Stimulated activated naive CD4-positive, alpha-beta T cell treated with Interleukin-2 at 50 U/mL for 16 hours (primary cell): ENCODE results near the gene LRRC2.
"Not testable (repeated sequence)": the region's sequence is repeated elsewhere in the genome, so short reads cannot be mapped to it uniquely, and the experiment has no call there.

Experiments used
- DNase-seq: peaks from one replicate; lab custom pipeline; 2025; lab: John Stamatoyannopoulos, UW

LRRC2 gene

DNA sequence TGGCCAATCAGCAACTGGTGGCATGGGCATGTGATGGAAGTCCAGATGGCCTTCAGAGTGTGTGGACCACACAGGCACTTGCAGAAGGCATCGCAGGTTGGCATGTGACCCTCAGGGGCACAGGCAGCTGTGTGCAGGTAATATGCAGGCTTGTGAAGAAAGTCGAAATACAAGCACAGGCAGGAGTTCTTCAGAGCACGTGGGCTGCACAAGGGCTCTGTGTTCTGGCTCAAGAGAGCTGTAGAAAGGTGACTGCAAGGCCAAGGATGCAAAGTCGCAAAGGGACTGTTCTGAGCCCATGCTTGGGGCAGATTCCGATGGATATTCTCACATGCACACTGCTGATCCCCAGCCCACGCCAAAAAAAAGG lies 8.3 kb downstream of the LRRC2 start:
- DNase-seq: no peak

GRCh38 chr3:46553154-46553553 lies 12.9 kb downstream of the LRRC2 start:
- DNase-seq: no peak

DNA sequence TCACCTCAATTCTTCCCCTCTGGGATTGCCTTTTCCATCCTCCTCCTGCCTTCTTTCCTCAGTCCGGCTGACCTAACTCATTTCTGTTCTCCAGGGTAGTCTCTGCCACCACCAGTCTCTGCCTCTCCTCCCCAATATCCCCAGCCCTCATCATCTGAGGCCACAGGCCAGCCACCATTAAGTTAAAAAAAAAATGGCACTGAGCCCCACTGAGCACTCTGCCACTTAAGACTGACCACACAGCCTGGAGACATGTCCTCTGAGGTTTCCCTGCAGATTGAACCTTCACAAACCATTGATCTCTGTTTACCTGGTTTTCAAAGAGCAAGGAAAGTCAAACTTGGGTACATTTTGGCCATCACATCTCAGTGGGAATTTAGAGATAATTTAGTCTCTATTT lies 13.6 kb downstream of the LRRC2 start:
- DNase-seq: no peak

- no peak for DNase-seq
Measured at GRCh38 chr3:46551615-46552014, 14.5 kb downstream of the LRRC2 start.

- no peak for DNase-seq
Measured at GRCh38 chr3:46549989-46550388, 16.1 kb downstream of the LRRC2 start.

GRCh38 chr3:46549408-46549904 lies 16.6 kb downstream of the LRRC2 start:
- DNase-seq: no peak

GRCh38 chr3:46548611-46549010 lies 17.5 kb downstream of the LRRC2 start:
- not testable (repeated sequence) for DNase-seq

GRCh38 chr3:46546896-46547440 lies 19.1 kb downstream of the LRRC2 start:
- no peak for DNase-seq

DNA sequence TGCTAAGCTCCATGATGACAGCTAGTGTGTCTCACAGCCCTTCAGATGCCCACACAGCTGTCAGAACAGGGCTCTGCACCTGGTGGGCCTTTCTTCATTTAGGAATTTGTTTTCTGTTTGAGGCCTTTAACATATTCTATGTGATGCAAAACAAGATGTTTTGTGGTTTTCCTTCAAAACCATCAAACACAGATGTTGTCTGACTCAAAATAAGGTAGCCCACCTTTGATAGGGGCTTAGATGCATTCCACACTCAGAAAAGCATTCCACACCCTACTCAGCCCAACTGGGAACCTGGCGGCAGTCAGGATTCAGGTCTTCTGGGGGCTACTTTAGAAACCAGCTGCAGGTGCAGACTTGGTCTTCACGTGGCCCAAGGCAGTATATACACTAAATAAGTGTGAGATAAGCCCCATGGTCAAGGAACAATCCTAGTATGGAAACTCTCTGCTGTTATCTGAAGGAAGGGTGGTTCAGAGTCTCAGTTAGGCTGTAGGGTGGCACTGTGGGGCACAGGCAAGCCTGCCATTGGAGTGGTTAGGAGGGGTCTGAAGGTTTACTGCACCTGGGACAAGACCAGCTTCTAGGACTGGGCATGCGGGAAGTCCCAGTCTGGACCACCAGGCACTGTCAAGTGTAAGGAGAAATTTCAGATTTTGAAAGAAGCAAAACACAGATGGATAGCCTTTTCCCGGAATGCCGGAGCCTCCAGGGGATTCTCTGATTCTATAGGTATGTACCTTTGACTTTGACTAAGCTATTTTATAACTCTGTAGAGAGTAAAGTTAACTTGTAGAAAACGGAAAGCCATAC lies 20.1 kb downstream of the LRRC2 start:
- DNase-seq: no peak

DNA sequence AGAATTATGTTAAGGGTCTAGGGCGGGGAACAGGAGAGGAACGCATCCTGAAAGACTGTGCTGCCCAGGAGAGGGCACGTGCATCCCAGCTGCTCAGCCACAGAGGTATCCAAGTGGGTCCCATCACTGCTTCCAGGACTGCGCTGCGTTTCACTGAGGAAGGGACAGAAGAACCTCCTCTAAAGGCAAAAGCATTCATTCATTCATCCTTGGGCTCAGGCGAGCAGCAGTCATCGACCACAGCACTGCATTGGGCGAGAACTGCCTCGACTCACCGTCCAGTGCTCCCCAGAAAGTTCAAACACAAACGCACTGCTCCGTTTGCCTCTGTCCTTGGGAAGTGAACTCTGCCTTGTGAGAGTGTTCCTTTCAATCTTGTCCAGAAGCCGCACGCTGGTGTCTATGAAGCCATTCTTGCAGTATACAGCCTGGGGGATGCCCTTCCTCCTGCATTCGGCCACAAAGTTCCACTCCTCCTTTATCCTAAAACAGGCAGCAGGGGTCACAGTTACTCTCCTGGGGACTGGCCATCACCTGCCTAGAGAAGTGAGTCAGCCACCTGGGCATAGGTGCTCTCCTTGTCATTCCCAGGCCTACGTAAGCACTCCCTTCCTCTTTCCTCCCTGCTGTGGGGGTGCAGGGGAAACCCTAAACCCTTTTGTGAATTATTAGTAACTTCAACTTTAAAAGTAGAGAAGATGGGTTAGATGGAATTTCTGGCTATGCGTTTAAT lies 21.2 kb downstream of the LRRC2 start:
- DNase-seq: no peak

GRCh38 chr3:46542801-46543201 lies 23.3 kb downstream of the LRRC2 start:
- no peak for DNase-seq

- DNase-seq: no peak
Measured at GRCh38 chr3:46542344-46542743, 23.8 kb downstream of the LRRC2 start.

DNA sequence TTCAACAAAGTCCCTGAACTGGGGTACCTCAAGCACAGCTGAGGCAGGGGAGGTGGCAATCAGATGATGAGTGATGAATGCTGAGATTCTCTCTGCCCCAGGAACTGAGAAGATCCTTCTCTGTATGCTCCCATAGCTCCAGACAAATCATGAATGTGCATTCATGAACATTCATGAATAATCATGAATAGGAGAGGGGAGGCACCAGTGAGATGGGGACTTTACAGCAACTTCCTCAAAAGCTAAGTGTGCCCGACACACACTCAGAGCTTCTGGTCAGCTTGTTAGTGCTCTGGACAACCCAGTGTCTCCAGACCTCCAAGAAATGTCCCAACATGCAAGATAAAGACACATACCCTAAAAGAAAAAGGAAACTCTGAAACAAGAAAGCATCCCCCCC lies 24.3 kb downstream of the LRRC2 start:
- DNase-seq: no peak

DNA sequence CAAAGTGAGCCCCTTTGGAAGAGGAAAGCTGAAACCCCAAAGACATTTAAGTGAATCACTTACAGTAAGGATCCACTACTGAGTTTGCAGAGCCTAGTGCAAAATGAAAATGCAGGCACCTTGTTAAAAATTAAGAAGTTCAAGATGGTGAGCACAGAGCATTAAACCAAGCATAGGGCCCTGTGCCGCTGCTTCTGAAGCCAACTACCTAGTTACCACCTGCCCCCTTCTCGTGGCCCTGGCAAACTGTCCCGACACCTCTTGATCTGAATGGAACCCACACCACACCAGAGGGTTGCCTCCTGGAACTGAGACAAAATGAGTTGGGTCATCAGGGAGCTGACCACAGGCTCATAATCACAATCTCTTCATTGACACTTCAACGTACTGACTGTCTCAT lies 25.6 kb downstream of the LRRC2 start:
- DNase-seq: no peak

- DNase-seq: no peak
Measured at GRCh38 chr3:46539443-46540005, 26.6 kb downstream of the LRRC2 start.

GRCh38 chr3:46538803-46539442 lies 27.2 kb downstream of the LRRC2 start:
- DNase-seq: peak; percentile 59

DNA sequence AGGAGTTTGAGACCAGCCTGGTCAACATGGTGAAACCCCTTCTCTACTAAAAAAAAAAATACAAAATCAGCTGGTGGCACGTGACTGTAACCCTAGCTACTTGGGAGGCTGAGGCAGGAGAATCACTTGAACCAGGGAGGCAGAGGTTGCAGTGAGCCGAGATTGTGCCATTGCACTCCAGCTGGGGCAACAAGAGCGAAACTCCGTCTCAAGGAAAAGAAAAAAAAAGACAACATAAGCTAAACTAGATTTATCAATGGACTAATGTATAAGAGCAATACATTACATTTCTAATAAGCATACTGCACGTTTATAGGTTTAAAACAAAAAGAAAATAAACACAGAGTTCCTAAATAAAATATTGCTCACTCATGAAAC lies 27.7 kb downstream of the LRRC2 start:
- not testable (repeated sequence) for DNase-seq

GRCh38 chr3:46537779-46538178 lies 28.3 kb downstream of the LRRC2 start:
- no peak for DNase-seq

DNA sequence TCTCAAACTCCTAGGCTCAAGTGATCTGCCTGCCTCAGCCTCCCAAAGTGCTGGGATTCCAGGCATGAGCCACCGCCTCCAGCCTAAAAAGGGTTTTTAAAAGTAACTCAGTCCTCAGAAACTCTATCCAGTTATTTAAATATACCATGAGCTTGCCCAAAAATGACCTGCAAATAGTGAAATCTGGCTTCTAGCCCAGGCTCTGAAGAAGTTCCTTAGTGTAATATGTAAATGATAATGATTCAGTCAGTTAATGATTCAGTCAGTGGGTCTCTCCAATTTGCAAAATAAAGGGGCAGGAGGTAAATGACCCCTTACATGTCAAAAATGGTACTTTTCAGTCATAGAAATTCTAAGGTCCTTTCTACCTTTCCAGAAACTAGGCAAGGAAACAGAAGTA lies 28.8 kb downstream of the LRRC2 start:
- no peak for DNase-seq

GRCh38 chr3:46536758-46537157 lies 29.3 kb downstream of the LRRC2 start:
- DNase-seq: no peak

GRCh38 chr3:46535746-46536145 lies 30.4 kb downstream of the LRRC2 start:
- DNase-seq: no peak

GRCh38 chr3:46533091-46533490 lies 33.0 kb downstream of the LRRC2 start:
- DNase-seq: no peak
